Left lobe of liver (tissue), 2 donors: Measurements from ENCODE around the gene LGALS4. TPM values are rescaled to one million over a fixed set of nuclear protein-coding genes. Genes with fewer than 3 reads are reported as not detected.
"Not testable (repeated sequence)": the region's sequence is repeated elsewhere in the genome, so short reads cannot be mapped to it uniquely, and the experiment has no call there.

Experiments
- ATAC-seq: fragments of 200-7000 bp; cut with Tn5 transposase; one replicate; pipeline ENCODE4 v1.9.1; 2020; ENCODE audit warnings: mild to moderate bottlenecking, moderate library complexity
- DNase-seq: peaks from one replicate; pipeline ENCODE4 v3.0.0-alpha.2; 2020; ENCODE audit warnings: low spot score
- total RNA-seq: library from RNA; stranded (reverse); gene quantifications from one replicate; pipeline ENCODE4 v1.2.1, GENCODE V29; 2021
- donor health status: DM: no; HTN: no; CAD: no; lungs with moderate emphysema.
- donor health status: DM: no; HTN: yes; CAD: no.

The LGALS4 gene, protein sequence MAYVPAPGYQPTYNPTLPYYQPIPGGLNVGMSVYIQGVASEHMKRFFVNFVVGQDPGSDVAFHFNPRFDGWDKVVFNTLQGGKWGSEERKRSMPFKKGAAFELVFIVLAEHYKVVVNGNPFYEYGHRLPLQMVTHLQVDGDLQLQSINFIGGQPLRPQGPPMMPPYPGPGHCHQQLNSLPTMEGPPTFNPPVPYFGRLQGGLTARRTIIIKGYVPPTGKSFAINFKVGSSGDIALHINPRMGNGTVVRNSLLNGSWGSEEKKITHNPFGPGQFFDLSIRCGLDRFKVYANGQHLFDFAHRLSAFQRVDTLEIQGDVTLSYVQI
- total RNA-seq: 102 TPM

DNA sequence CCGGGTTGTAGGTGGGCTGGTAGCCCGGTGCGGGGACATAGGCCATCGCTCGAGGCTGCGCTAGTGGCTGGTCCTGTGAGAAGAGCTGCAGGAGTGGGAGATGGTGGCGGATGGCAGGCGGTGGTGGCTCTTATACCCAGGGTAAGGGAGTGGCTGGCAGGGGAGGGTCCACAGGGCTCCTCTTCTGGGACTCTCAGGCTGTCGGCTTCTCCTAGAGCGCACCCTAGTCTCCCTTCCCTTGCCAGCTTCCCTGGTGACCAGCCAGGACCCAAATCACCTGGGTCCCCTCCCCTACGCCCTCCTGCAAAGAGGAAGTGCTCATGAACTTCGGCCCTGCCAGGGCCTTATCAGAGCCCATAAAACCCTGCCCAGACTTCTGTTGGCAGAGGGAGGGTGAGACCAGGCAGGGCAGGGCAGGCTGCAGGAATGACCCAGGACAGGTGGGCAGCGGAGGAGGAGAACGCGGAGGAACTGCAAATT lies at the start of gene LGALS4:
Gene LGALS4 (minus strand): TSS at position 105 of the 480 bp plus-strand sequence. CDS start 59 bp downstream, at position 46.
- peak; percentile 94 for DNase-seq
- ATAC-seq: peak; percentile 92

DNA sequence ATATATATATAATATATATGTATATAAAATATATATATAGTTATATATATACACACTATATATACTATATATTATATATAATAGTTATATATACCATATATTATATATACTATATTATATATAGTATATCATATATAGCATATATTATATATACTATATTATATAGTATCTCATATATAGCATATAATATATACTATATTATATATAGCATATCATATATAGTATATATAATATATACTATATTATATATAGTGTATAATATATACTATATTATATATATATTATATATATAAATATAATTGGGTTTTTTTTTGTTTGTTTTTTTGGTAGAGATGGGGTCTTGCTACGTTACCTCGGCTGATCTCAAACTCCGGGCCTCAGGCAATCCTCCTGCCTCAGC lies 48.6 kb upstream of the LGALS4 start:
- no peak for DNase-seq
- no peak for ATAC-seq

DNA sequence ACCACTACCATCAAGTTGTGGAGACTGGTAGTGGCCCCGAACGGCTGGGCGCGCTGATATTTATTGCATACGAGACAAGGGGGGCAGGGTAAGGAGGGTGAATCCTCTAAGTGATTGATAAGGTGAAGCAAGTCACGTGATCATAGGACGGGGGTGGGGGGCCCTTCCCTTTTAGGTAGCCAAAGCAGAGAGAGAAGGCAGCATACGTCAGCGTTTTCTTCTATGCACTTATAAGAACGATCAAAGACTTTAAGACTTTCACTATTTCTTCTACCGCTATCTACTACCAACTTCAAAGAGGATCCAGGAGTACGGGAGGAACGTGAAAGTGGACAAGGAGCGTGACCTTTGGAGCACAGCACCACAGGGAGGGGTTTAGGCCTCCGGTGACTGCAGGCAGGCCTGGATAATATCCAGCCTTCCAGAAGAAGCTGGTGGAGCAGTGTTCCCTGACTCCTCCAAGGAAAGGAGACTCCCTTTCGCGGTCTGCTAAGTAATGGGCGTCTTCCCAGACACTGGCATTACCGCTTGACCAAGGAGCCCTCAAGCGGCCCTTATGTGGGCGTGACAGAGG lies 47.0 kb upstream of the LGALS4 start:
- not testable (repeated sequence) for ATAC-seq, DNase-seq

DNA sequence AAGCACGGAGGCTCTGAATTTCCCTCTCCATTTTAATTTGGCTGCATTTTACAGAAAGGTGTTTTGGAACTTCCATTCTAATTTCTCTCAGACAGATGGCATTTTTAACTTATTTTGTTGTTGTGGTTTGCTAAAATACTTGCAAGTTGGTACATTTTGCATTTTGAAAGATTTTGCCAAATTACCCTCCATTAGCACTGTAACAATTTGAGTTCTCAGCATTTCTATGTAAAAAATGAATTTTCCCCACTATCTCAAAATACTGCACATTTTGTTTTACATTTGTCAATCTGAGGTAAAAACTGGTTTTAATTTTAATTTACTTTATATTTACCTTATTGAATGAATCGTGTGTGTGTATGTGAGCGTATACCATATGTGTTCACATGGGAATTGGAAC lies 44.1 kb upstream of the LGALS4 start:
- DNase-seq: no peak
- ATAC-seq: no peak

DNA sequence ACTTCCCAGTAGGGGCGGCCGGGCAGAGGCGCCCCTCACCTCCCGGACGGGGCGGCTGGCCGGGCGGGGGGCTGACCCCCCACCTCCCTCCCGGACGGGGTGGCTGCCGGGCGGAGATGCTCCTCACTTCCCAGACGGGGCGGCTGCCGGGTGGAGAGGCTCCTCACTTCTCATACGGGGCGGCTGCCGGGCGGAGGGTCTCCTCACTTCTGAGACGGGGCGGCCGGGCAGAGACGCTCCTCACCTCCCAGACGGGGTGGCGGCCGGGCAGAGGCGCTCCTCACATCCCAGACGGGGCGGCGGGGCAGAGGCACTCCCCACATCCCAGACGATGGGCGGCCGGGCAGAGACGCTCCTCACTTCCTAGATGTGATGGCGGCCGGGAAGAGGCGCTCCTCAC lies 43.0 kb upstream of the LGALS4 start:
- not testable (repeated sequence) for ATAC-seq, DNase-seq

DNA sequence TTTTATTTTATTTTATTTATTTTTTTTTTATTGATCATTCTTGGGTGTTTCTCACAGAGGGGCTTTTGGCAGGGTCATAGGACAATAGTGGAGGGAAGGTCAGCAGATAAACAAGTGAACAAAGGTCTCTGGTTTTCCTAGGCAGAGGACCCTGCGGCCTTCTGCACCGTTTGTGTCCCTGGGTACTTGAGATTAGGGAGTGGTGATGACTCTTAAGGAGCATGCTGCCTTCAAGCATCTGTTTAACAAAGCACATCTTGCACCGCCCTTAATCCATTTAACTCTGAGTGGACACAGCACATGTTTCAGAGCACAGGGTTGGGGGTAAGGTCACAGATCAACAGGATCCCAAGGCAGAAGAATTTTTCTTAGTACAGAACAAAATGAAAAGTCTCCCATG lies 42.2 kb upstream of the LGALS4 start:
- DNase-seq, ATAC-seq: not testable (repeated sequence)

DNA sequence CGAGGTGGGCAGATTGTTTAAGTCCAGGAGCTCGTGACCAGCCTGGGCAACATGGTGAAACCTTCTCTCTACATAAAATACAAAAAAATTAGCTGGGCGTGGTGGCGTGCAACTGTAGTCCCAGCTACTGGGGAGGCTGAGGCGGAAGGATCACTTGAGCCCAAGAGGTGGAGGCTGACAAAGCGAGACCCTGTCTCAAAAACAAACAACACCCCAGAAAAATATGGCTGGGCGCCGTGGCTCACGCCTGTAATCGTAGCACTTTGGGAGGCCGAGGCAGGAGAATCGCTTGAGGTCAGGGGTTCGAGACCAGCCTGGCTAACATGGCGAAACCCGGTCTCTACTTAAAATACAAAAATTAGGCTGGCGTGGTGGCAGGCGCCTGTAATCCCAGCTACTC lies 40.5 kb upstream of the LGALS4 start:
- no peak for DNase-seq
- ATAC-seq: no peak

DNA sequence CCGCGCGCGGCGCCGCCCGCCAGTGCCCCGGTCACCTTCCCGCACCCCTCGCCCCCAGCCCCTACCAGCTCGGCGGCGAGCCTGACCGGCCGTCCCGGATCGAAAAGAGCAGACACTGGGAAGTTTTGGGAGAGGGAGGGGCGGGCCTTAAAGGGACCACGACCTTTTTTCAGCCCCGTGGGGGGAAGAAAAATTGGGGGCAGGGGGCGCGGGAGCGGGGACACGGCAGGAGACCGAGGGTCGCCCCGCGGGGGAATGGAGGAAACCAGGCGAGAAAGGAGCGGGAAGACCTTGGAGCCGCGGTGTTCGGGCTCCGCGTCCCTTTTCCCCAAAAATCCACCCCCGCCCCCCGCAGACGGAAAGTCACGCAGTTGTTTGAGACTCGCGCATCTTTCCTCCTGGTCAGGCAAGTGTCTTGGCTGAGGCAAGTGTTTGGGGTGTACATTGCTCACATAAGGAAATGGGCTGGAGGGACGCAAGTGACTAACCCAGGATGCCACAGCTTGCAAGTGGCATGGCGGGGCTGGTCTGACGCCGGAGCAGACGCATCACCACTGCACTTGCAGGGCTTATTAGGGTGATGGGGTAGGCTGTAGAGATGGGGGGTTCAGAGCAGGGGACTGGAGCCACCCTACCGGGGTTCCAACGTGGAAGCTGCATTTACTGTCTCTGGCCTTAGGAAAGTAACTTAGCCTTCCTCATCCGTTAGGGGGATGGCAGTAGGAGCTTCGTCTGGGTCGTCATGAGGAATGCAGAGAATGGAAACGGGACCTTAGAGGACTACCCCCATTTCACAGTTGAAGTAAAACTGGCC lies 39.7 kb upstream of the LGALS4 start:
- DNase-seq (peak; percentile 79), ATAC-seq (no peak)

DNA sequence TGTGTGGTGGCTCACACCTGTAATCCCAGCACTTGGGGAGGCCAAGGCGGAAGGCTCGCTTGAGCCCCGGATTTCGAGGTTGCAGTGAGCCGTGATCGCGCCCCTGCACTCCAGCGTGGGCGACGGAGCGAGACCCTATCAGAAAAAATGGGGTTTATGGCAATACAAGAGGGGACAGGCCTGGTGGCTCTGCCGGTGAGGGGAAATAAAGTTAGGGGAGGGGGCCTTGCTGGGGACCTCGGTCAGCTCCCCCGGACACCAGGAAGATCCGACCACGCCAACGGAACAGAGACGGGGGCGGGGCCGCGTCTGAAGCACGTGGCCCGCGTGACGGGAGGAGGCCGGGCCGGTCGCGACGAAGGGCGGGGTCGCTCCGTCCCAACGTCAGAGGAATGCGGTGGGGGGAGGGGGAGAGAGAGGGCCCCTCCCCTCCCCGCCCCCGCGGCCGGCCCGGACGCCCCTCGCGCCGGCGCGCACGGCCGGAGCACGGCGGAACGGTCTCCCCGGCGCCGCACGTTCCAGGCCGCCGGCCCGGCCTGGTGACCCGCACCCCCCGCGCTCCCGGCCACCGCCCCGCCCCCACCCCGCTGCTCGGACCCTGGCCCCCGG lies 39.0 kb upstream of the LGALS4 start:
- DNase-seq (peak; percentile 96), ATAC-seq (peak; percentile 59)

DNA sequence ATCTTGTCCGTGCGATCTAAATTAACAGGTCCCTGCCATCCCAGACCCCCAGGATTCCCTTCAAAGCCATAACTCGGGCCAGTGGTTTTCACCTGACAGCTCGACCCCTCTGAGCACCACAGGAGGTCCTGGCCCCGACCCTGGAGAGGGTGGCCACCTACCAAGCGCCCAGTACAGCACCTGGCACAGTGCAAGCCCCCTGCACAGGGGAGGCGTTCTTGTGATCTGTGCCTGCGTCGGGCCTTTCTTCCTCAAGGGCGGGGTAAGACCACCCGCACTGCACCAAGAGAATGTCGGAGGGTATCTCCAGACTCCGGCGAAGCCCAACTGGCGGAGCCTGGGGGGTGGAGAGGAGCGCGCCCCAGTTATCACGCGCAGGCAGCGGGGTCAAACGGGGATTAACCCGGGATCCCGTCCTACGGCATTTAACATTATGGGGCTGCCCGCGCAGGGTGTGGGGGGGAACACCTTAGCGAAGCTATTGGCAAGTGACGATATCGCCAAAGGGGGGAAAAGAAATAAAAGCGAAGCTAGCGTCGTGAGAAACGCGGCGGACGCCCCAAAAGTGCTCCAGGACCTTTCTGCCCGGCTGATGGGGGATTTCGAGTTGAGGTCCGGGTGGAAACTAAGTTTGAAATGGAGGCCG lies 38.4 kb upstream of the LGALS4 start:
- DNase-seq: peak; percentile 65

DNA sequence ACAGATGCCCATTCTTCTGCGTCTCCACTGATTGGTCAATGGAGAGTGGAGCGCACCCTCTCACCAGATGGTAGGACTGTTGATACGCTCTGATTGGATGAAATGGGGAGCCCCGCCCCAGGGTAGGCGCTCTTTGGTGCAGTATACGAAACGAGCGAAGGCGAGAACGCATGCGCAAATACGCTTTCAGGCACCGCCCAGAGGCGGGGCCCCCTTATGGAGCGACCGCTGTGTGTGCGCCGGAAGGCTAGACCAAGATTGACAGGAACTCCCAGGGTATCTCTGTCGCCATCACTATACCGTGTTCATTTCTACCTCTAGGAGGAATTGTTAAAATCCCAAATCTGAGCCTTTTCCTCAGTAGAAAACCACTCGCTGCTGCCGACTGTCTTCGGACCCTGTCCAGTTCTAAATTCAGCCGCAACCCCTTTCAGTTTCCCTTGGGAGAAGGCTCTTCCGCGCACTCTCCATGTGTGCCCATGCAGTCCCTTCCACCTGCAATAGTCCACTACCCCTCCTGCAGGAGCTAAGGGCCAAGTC lies 37.8 kb upstream of the LGALS4 start:
- ATAC-seq: peak; percentile 72
- DNase-seq: peak; percentile 100

More for the DNA sequence above, 38.4 kb upstream of the LGALS4 start:
- no peak for ATAC-seq

DNA sequence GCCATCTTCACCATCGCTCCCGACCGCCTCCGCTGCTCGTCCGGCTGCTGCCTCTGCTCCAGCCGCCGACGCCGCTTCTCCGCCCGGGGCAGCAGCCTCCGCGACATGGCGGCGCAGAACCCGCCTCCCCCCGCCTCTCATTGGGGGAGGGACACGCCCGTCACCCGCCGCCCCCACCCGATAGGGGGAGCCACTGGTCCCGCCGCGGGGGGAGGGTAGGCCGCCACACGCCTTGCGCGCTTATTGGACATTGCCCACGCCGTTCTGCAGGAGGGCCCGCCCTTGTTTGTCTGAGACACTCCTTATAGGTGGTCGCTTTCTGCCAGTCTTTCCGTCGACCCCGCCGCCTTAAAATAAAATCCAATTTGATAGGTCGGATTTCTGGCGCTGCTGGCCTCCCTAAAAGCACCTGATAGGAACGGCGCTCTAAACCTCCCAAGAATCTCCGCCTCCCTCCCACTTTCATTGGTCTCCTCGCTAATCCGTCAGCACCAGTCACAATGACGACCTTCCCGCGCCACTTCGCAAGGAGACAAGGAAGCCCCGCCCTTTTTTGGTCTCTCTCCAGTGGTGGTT lies 37.2 kb upstream of the LGALS4 start, which contains the start of gene HNRNPL:
Gene HNRNPL (minus strand): TSS at position 127 of the 576 bp plus-strand sequence. CDS start 20 bp downstream, at position 107.
- ATAC-seq: peak; percentile 76
- peak; percentile 99 for DNase-seq

DNA sequence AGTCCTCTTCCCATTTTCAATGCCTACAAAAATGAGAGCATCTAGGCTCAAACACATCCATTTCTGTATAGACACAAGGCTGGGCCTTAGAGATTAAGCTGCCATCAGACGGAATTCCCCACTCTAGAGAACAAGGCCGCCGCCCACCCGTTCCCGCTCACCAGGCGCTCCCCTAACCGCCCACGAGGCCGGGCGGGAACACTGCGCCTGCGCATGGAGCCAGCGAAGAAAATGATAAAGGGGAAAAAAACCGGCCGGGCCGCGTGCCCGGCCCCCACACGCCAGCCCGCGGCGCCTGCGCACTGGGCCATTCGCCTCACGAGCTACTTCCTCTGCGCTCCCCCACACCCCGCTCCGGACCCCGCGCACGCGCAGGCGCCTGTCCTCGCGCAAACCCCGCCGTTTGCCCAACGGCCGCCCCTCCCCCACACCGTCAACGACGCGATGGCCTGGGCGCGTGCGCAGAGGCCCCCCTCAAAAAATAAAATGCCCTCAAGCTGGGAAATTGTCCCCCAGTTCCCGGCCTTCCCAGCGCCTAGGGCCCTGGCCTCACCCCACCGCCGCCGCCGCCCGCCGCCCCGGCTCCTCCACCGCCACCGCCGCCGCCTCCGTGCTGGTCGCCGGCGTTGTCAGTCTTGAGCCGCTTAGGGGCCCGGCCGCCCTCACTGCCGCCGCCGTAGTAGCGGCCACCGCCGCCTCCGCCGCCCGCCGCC lies 36.6 kb upstream of the LGALS4 start:
- peak; percentile 96 for DNase-seq
- ATAC-seq: peak; percentile 54

DNA sequence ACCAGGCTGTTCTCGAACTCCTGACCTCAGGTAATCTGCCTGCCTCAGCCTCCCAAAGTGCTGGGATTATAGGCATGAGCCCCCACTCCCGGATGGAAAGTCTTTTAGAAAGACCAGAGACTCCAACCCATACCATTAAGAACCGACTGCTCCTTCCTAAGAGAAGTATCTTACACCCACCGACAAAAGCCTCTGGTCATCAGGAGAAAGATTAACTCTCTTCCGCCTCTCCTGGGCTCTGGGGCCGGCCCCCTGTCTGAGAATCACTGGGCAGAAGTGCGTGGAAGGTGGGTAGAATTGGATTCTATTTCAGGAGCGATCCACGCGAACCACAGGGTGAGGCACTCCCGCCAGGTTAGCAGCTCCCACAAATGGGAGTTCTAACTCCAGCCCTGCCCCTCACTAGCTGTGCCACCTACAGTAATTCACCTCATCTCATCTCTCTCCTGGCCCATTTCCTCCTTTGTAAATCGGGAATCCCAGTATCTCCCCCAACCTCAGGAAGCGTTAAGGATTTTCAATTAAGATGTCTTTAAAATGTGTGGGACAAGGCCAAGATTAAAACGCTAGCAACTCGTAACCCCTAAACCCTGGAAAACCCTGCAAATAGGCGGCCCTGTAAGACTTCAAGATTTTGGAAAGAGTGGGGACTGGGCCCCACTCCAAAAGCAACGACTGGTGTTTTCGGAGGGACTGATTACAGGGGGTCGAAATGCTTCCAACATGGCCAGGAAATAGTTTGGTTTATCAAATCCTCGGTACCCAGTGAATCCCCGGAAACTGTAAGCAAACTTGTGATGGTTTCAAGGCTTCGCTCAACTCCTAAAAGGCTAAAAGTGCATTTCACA lies 35.8 kb upstream of the LGALS4 start:
- DNase-seq: no peak
- ATAC-seq: no peak

DNA sequence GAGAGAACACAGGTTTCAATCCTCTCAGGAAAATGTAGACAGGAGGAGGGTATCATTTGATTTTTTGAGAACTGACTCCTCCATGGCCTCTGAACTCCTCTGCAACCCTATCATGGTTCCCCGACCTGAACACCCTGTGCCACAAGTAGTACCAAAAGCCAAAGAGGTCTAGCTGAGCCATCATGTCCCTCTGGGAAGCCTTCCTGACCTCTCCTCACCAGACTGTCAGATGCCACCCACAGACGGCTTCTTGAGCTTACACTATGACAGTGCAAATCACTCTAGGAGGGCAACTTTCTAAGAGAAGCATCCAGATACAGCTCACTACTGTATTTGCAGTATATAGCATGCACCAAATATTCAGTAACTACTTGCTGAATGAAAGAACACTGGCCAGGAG lies 33.4 kb upstream of the LGALS4 start:
- DNase-seq: no peak
- no peak for ATAC-seq

DNA sequence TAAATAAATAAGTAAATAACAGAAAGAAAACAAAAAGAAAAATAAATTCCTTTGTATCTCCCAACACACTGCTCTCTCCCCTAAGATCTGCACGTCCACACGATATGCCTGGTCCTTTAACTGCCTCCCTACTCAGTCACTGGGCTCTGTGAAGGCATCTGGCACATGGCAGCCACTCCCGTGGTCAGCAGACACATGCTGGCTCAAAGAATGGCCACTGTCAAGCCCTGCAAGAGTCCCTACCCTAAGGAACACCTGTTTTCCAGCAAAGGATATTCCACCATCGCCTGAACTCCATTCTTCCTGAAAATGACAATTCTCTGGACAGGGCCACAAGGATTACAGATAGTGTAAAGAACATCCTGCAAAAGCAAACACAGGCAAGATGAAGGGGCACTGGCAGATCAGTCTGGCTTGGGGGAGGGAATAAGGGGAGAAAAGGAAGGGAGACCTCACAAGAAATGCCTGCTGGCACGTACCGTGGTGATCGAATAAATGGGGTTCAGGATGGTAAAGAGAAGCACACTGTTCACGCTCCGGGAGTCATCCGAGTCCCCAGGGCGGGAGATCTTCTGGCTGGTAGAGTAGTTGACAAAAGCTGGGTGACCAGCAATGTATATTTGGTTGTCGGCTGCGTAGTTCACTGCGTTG lies 32.8 kb upstream of the LGALS4 start:
- ATAC-seq: no peak
- no peak for DNase-seq

DNA sequence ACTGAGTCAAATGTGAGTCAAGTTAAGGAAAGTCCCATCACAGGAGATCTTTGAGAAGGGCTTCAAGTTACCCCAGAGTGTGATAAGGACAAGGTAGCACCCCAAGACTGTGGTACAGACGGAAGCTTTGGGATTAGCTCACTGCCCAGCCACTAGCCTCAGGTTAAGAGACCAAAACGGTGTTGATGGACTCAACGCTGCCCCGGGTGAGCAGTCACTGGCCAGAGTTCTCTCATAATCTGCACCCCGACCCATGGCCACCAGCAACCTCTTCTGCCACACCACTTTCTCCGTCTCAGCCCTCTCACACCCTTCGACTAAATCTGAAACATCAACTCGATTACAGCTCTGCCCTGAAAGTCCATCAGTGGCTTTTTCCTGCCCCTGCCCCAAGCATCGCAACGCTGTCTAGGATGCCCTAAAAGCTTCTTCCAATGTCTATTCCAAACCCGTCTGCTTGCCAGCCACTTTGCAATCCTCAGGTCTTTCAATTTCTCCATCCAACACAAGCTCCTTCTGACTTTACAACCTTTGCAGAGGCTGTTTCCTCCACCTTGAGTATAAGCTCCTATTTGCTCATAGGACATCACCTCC lies 31.4 kb upstream of the LGALS4 start:
- DNase-seq: no peak

More for the DNA sequence above, 31.4 kb upstream of the LGALS4 start:
- no peak for ATAC-seq
